Measurements from ENCODE around the gene KMO.

The KMO gene

GRCh38 chr1:241640867-241641622 lies 108.9 kb downstream of the KMO start:
- DNase-seq (ENCODE audit: insufficient read length): no peak
- TF ChIP-seq TAF1 (IDR thresholded peaks at IDR 0.05; ENCODE audit: borderline replicate concordance, low read depth, low read length): no peak
- TF ChIP-seq POLR2A (IDR thresholded peaks at IDR 0.05; ENCODE audit: low read depth, low read length): no peak
- TF ChIP-seq POLR2AphosphoS5 (IDR thresholded peaks at IDR 0.05; ENCODE audit: low read depth, low read length): no peak
- FAIRE-seq: no peak

- no peak for FAIRE-seq
Measured at GRCh38 chr1:241641773-241642592, 109.8 kb downstream of the KMO start.

GRCh38 chr1:241642593-241642944 lies 110.4 kb downstream of the KMO start:
- DNase-seq (ENCODE audit: insufficient read length) (no peak), FAIRE-seq (no peak)
- TF ChIP-seq TAF1 (IDR thresholded peaks at IDR 0.05; ENCODE audit: borderline replicate concordance, low read depth, low read length): no peak
- no peak for TF ChIP-seq POLR2A (IDR thresholded peaks at IDR 0.05; ENCODE audit: low read depth, low read length)
- TF ChIP-seq POLR2AphosphoS5 (IDR thresholded peaks at IDR 0.05; ENCODE audit: low read depth, low read length): no peak

More at GRCh38 chr1:241641773-241642592, 109.8 kb downstream of the KMO start:
- TF ChIP-seq TAF1 (IDR thresholded peaks at IDR 0.05; ENCODE audit: borderline replicate concordance, low read depth, low read length): no peak
- TF ChIP-seq POLR2AphosphoS5 (IDR thresholded peaks at IDR 0.05; ENCODE audit: low read depth, low read length): no peak
- no peak for TF ChIP-seq POLR2A (IDR thresholded peaks at IDR 0.05; ENCODE audit: low read depth, low read length)
- no peak for DNase-seq (ENCODE audit: insufficient read length)

- FAIRE-seq: no peak
- no peak for DNase-seq (ENCODE audit: insufficient read length)
Measured at GRCh38 chr1:241644259-241644658, 112.1 kb downstream of the KMO start.

GRCh38 chr1:241645199-241645598 lies 113.0 kb downstream of the KMO start:
- DNase-seq (ENCODE audit: insufficient read length) (no peak), FAIRE-seq (no peak)
- no peak for TF ChIP-seq TAF1 (IDR thresholded peaks at IDR 0.05; ENCODE audit: borderline replicate concordance, low read depth, low read length)
- TF ChIP-seq POLR2AphosphoS5 (IDR thresholded peaks at IDR 0.05; ENCODE audit: low read depth, low read length): no peak
- TF ChIP-seq POLR2A (IDR thresholded peaks at IDR 0.05; ENCODE audit: low read depth, low read length): no peak

More at GRCh38 chr1:241644259-241644658, 112.1 kb downstream of the KMO start:
- no peak for TF ChIP-seq POLR2AphosphoS5 (IDR thresholded peaks at IDR 0.05; ENCODE audit: low read depth, low read length)
- no peak for TF ChIP-seq TAF1 (IDR thresholded peaks at IDR 0.05; ENCODE audit: borderline replicate concordance, low read depth, low read length)

All from GM12892 (cell line).